GM08714 (cell line): Measurements from ENCODE around the gene FAM169A.
"Not testable (repeated sequence)": the region's sequence is repeated elsewhere in the genome, so short reads cannot be mapped to it uniquely, and the experiment has no call there.

Experiments used
- H3K4me3 ChIP-seq: fragments of 200-500 bp; sonication (Bioruptor generic); 2 replicates; pipeline ENCODE4 v1.5.1; 2014; ENCODE audit warnings: mild to moderate bottlenecking, low read length, inconsistent platforms
- ZNF274 ChIP-seq: IDR thresholded peaks from 2 replicates; pipeline ENCODE4 v1.6.1; 2012; ENCODE audit warnings: mild to moderate bottlenecking, low read depth, low read length

FAM169A gene

DNA sequence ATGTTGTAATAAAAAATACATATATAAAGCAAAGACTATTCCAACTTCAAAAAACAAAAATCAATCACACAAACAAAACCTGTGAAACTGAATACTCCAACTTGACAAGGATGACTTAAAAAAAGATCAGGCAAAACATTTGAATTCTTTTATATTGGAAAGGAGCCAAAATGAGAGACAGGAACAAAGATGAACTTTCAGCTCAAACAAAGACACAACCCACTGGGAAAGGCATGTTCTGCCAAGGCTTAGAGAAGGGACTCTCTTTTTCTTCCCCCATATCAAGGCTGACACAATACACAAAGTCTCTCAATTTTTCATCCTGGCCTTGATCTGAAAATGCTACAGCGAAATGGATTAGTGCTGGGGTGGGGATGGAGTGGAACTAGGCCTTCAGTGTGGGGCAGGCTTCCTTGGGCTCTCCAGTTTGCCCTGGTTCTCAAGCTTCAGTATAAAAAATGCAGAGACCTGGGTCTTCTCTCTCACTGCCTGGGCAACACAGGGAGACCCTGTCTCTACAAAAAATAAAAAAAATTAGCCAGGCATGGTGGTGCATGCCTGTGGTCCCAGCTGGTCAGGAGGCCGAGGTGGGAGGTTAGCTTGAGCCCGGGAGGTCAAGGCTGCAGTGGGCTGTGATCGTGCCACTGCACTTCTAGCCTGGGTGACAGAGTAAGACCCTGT, 11.6 kb upstream of the FAM169A start:
- no peak for TF ChIP-seq ZNF274
- H3K4me3 ChIP-seq, result no peak overlapping the region

DNA sequence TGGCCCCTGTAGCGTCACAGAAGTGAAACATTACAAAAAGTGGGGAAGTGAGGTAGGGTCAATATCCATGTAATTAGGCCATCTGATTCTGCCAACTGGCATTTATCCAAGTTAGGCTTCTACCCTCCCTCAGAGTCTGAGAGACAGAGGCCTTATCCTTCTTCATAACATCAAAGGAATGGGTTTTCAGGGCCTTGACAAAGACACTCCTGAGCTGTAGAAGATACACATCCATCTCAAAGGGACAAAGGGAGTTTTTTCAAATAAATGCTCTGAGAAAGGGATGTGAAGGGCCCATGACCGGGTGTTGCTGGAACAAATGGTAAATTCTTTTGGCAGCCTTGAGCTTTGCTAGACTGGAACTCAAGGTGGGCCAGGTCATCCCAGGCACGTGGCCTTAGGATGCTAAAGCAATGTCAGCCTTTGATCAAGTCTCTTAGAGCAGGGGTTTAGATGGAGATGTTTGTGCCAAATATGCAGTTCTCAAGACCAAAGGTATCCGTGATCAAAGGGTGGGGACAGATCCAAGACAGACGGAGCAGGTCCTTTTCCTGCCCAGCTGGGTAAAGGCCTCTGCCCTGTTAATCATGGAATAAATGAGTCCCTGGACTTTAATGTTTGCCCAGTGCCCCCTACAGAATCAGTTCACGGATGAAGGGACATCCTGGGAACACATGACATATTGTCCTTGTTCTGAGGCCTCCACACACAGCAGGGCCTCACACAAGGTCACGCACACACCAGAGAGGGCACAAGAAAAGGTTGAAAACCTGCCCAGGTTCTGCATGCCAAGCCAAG, 10.0 kb upstream of the FAM169A start:
- no peak overlapping the region for H3K4me3 ChIP-seq
- no peak for TF ChIP-seq ZNF274

DNA sequence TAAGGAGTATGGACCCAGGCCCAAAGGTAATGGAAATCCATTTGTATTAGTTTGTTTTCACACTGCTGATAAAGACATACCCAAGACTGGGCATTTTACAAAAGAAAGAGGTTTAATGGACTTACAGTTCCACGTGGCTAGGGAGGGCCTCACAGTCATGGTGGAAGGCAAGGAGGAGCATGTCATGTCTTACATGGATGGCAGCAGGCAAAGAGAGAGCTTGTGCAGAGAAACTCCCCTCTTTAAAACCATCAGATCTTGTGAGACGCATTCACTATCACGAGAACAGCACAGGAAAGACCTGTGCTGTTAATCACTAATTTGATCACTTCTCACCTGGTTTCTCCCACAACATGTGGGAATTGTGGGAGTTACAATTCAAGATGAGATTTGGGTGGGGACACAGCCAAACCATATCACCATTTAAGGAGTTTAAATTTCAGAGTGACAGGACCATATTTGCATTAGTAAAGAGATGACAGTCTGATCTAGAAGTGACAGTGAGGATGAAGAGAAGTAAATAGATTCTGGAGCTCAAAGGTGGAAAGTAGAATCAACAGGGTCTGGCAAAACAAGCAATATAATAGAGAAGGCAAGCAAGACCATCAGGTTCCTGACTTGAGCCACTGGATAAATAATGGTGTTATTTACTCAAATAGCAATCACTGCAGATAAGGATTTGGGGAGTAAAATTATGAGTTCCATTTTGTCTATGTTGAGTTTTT, 7.5 kb upstream of the FAM169A start:
- H3K4me3 ChIP-seq, result no peak overlapping the region
- TF ChIP-seq ZNF274, result no peak

DNA sequence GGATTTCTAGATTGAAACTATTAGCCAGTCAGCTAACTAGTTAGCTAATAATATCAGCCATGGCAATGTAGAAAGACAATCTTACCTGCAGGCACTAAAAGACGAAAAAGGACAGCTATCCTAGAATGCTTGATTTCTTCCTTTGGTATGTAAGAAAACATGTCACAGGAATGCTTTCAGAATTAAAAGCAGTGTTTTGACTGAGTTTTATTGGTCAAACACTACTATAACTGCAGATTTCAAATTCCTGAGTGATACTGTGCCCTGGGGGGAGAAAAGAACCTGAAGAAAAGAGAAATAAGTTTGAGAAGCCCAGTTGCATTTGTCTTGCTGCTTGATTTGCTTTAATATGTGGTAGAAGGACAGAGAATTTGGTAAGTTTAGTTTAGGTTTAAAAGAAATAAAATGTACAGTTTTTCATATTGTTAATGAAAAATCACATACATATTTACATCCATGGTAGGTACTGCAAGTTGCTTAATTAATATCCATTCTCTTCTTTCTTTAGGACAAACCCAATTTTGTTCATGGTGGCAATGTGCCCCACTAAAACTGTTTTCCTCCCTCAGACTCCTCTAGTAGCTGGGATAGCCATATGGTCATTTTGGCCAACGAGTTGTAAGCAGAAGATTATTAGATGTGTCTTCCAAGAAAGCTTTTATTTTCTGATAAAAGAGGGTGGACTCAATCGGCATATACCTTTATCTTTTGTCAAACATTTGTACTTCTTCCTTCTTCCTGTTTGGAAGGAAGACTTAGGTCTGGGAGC, 4.3 kb upstream of the FAM169A start:
- H3K4me3 ChIP-seq, result no peak overlapping the region
- TF ChIP-seq ZNF274, result no peak

DNA sequence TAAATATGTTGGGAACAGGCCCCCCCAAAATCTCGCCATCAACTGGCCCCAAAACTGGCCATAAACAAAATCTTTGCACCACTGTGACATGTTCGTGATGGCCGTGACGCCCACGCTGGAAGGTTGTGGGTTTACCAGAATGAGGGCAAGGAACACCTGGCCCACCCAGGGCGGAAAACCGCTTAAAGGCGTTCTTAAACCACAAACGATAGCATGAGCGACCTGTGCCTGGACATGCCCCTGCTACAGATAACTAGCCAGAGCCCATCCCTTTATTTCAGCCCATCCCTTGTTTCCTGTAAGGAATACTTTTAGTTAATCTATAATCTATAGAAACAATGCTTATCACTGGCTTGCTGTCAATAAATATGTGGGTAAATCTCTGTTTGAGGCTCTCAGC, 3.2 kb upstream of the FAM169A start:
- H3K4me3 ChIP-seq, result not testable (repeated sequence)

- no peak for TF ChIP-seq ZNF274
- peak overlapping the region; percentile 57 for H3K4me3 ChIP-seq
Measured at GRCh38 chr5:74866596-74867162, 492 bp upstream of the FAM169A start.

GRCh38 chr5:74865256-74865803, 857 bp downstream of the FAM169A start:
- TF ChIP-seq ZNF274, result no peak
- peak overlapping the region; percentile 57 for H3K4me3 ChIP-seq

- H3K4me3 ChIP-seq, result peak overlapping the region; percentile 57; the same call in 1 of the 2 replicates
- TF ChIP-seq ZNF274, result no peak
Measured at GRCh38 chr5:74864823-74865222, 1.4 kb downstream of the FAM169A start.

DNA sequence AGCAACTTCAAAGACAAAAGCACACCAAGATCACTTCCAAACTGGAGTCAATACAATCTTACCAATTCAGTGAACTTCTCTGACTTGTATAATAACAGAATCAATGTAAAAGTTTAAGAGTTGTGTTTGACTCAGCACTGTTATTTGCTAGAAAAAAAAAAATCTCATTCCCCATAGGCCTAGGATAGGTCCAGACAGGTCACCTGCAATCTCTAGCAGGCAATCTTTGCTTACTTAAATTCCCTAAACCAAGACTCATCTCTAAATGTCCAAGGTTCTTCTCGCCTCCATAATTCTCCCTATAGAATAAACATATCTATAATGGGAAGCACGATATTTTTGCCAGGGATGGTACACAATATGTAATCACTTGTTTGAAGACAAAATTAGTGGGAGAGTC, 2.5 kb downstream of the FAM169A start:
- no peak overlapping the region for H3K4me3 ChIP-seq
- TF ChIP-seq ZNF274, result no peak

- no peak overlapping the region for H3K4me3 ChIP-seq
Measured at GRCh38 chr5:74862221-74862620, 4.0 kb downstream of the FAM169A start.

DNA sequence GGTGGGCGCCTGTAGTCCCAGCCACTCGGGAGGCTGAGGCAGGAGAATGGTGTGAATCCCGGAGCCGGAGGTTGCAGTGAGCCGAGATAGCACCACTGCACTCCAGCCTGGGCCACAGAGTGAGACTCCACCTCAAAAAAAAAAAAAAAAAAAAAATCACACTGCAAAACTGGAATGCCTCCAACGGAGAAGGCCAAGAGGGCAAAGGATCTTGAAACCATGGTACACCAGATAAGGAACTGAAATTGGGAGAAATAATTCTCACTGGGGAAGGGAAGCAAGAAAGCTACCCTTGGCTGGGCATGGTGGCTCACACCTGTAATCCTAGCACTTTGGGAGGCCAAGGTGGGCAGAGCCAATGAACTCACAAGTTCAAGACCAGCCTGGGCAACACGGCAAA, 9.2 kb downstream of the FAM169A start:
- not testable (repeated sequence) for H3K4me3 ChIP-seq

More at GRCh38 chr5:74862221-74862620, 4.0 kb downstream of the FAM169A start:
- TF ChIP-seq ZNF274, result no peak

DNA sequence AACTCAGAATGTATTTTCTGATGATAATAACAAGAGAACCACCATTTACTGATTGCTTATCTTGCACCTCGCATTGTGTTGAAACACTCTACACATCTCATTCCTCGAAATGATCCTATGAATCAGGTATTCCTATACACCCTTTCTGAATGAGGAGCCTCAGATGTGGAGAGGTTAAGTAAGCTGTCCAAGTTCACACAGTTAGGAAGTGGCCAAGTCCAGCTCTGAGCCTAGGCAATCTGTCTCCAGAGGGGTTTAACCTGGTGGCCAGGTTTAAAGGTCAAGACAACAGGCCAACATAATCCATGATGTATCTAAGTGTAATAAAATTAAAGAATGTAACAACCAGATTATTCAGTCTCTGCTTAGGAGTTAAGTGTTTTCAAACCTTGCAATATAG, 12.9 kb downstream of the FAM169A start:
- H3K4me3 ChIP-seq, result no peak overlapping the region
- no peak for TF ChIP-seq ZNF274

- TF ChIP-seq ZNF274, result no peak
- peak overlapping the region; percentile 45; the same call in 1 of the 2 replicates for H3K4me3 ChIP-seq
Measured at GRCh38 chr5:74851684-74852353, 14.4 kb downstream of the FAM169A start.
